ENCODE measurements around the gene ADSS1. TPM values are rescaled to one million over a fixed set of nuclear protein-coding genes. Genes with fewer than 3 reads are reported as not detected.

The ADSS1 gene
- total RNA-seq, 1 donor from 2014 or later, result 226 TPM

DNA sequence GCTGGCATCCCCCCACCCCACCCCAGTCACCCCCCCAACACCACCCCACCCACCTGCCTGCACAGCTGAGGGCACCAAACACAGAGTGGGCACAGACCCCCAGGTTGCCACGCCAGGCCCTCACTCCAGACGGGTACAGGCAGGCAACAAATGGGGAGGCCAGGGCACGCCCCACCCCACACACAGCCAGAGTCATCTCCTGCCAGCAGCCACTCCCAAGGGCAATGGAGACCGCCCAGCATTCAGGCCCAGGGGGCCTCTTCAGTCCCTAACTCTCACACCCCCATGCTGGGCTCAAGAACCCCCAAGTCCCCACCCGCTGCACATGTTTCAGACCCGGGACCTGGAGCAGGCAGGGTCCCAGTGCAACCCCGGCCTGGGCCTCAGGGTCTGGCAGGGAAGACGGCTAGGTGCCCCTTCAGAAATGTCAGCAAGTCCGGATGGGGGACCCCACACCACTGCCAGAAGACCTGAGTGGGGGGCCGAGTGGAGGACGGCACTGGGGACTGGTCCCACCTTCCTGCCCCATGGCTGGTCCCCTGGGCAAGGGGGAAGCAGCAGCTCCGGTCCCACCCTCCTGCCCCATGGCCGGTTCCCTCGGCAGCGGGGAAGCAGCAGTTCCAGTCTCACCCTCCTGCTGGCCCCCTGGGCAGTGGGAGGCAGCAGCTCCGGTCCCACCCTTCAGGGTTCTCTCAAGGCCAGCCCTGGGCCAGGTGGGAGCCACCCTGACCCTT, 59.6 kb downstream of the ADSS1 start:
- intact Hi-C loops (cut with micrococcal nuclease), result no loop called here
- ATAC-seq (no peak), DNase-seq (no peak)

GRCh38 chr14:104784218-104784568, 60.2 kb downstream of the ADSS1 start:
- intact Hi-C loops (cut with micrococcal nuclease), result no loop called here
- ATAC-seq (no peak), DNase-seq (no peak)

- ATAC-seq (no peak), DNase-seq (no peak)
- intact Hi-C loops (cut with micrococcal nuclease), result no loop called here
These were observed 61.0 kb downstream of the ADSS1 start for GRCh38 chr14:104784846-104785707.

DNA sequence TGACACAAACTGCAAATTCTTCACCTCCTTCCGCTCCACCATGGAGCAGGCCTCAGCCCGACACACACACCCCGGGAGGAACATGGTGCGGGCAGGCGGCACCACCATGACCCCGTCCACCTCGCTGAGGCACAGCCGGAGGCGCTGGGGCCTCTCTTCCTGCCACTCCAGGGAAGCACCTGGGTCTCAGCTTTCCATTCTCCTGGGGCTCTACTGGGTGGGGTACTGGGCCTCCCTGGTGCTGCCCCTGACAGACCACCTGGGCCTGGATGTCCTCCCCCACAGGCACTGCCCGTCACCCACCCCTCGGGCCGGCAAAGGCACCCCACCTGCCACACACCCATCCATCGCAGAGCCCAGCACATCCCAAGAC, 61.7 kb downstream of the ADSS1 start:
- intact Hi-C loops (cut with micrococcal nuclease), result no loop called here
- ATAC-seq (no peak), DNase-seq (no peak)

DNA sequence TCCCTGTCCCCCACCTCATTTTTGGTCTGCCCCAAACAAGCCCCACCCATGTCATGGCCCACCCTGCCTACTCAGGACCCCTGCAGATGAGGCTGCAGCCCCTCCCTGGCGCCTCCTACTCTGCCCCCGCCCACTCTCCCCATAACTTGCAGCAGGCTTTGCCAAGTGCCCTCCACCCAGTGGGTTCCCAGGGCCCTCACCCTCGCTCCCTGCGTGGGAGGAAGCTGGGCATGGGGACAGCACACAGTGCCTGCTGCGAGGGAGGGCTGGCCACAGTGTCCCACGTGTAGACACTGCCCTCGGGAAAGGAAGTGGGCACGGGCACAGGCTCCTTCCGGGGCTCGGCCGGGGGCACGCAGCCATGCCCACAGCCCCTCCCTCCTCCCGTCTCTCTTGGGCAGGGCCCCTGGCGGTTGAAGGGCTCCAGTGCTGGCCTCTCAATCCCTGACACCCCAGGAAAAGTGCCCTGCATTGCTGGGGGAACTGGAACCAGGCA, 62.1 kb downstream of the ADSS1 start:
- DNase-seq, result no peak
- peak; percentile 47 for ATAC-seq
- intact Hi-C loops (cut with micrococcal nuclease), result no loop called here

DNA sequence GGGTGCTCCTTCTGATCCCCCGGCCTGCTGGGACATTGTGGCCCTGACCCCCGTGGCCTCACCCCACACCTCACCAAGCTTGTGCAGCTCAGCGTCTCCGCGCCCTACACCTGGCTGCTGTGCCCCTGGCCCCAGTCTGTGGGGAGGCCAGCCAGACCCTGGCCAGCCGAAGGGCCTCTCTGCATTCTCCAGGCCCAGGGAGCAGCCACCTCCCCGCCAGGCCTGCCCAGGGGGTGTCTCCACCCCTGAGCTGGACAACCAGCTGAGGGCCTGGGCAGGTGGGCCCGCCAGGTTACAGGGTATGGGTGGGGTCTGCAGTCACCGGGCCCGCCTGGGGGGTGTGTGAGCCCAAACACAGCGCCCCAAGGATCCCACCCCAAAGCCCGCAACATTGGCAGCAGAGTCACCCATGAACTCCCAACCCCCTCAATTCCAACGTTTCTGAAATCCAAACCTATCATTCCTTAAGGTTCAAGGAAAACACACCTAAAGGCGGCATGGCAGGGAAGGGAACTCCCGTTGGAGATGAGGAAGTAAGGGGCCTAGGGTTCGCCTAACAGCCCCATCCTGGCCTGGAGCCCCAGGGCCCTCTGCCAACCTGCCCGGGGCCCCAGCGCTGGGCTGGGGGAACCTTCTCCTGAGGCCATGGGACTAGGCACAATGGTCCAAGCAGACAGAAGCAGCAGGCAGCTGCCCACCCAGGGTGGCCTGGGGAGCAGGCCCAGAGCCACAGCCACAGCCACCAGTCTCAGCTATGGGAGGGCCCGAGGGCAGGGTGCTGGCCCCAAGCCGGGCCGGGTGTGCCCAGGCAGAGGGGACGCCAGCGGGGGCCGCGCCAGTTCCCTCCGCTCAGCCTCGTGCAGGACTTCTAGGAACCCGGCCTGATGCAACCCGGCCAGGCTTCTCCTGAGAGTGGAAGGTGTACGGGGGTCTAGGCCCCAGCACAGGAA, 63.0 kb downstream of the ADSS1 start:
- intact Hi-C loops (cut with micrococcal nuclease), result no loop called here
- ATAC-seq, result no peak
- DNase-seq, result no peak

DNA sequence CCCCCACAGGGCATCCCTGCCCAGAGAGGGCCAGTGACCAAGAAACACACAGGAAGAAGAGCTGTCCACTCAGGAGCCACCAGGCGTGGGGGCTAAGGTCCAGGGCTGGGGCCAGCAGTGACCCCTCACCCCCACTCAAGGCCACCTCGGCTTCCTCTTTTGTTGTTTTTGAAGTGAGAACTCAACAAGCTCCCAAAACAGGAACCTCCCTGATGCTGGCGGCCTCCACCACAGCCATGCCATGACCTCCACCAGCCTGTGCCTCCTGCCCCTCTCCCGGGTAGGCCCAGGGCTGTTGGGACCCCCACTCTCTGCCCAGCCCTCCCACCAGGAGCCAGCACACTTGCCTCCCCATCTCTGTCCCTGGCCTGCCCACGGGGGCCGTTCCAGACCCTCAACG, 63.7 kb downstream of the ADSS1 start:
- intact Hi-C loops (cut with micrococcal nuclease), result no loop called here
- DNase-seq (no peak), ATAC-seq (no peak)

DNA sequence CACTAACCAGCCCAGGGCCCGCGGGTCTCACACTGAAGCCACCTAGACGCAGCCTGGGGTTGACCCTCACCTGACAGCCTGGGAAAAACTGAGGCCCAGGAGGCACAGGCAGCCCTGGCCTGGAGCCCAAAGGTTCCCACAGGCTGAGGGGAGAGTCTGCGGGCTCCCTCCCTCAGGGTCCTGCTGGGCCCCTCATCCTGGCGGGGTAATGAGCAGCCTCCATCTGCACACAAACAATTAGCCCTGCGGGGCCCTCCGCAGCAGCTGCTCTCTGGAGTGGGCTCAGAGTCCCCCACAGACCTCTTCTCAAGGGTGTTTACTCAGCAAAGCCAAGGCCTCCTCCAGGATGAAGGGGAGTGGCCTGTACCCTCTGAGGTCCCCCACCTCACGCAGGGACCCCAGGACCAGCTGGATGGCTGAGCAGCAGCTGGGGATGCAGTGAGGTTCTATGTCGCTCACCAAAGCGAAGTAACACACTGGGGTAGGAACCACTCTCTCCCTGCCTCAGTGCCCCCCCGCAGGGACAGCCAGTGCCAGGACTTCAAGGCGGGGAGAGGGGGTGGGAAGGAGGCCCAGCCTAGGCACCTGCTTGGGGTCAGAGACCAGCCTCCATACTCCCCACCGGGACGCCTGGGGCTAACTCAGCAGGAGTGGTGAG, 64.3 kb downstream of the ADSS1 start:
- ATAC-seq, result no peak
- DNase-seq, result no peak
- intact Hi-C loops (cut with micrococcal nuclease), result no loop called here

DNA sequence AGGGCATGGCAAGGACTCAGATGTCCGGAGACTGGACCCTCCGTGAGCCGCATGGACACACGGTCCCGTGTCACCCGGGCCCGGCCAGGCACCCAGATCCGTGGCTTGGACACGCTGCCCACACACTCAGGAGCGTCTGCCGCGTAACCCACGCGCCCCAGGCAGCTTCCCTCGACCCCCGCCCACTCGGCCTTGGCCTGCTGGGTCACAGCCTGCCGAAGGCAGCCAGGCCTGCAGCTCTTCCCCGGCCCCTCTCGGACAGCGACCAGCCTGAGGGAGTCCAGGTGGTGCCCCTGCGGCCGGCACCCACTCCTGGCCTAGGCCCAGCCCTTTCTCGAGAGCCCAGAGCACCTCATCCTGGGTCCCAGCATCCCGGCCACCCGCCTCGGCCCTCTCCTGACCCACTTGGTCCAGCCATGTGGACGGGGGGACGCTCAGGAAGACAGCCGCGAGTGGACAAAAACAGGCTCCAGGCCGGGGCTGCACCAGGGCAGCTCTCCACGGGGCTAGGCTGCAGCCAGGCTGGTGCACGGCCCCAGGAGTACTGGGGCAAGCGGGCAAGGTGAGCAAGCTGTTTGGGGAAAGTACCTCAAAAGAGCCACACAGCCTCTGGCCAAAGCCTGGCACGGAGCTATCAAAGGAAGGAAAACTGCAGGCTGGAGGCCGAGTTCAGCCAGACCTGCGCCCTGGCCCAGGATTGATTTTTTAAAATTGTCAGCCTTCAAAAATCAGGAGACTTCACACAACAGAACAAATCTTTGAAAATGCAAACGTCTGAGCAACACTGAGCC, 65.0 kb downstream of the ADSS1 start:
- ATAC-seq (no peak), DNase-seq (no peak)
- intact Hi-C loops (cut with micrococcal nuclease), result no loop called here

DNA sequence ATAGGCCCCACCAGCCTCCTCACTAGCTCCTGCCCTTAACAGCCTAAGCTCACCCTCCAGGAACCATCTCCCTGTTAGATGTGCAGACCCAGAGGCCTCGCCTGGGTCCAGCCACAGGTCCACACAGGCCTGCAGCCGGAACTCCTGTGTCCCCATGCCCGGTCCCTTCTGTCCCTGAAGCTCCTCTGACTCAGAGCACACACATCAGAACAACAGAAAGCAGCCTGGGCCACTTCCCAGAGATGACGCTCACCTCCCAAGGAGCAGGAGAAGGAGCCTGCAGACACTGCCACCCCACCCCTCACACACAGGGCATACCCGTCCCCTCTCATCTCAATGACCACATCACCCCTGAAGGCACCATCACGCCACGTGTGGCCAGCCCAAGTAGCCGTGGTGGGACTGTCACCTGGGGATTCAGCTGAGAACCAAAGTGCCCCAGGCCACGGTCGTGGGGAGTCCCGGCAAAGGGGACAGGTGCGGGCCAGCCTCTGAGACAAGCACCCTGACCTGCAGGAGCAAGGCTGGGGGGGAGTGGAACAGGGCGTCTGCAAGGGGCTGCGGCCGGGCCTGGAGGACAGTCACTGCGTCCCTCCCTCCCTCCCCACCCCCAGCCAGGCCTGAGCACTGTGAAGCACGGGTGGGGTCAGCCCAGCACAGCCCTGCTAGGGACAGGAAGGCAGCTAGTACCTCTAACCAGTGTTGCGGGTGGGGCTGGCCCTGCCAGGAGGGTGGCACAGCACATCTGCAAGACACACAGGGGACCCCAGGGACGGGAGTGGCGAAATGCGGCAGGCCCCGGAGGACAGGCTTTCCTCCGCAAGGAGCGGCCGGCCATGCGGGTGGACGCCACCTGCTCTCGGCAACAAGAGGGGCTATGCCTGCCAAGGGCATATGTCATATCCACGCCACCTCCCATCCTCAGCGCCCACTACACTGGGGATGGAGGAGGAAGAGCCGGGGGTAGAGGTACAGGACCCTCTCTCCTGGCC, 66.0 kb downstream of the ADSS1 start:
- intact Hi-C loops (cut with micrococcal nuclease), result no loop called here
- no peak for ATAC-seq
- no peak for DNase-seq

- intact Hi-C loops (cut with micrococcal nuclease), result no loop called here
- ATAC-seq (no peak), DNase-seq (no peak)
These were observed 67.4 kb downstream of the ADSS1 start for GRCh38 chr14:104791425-104791824.

DNA sequence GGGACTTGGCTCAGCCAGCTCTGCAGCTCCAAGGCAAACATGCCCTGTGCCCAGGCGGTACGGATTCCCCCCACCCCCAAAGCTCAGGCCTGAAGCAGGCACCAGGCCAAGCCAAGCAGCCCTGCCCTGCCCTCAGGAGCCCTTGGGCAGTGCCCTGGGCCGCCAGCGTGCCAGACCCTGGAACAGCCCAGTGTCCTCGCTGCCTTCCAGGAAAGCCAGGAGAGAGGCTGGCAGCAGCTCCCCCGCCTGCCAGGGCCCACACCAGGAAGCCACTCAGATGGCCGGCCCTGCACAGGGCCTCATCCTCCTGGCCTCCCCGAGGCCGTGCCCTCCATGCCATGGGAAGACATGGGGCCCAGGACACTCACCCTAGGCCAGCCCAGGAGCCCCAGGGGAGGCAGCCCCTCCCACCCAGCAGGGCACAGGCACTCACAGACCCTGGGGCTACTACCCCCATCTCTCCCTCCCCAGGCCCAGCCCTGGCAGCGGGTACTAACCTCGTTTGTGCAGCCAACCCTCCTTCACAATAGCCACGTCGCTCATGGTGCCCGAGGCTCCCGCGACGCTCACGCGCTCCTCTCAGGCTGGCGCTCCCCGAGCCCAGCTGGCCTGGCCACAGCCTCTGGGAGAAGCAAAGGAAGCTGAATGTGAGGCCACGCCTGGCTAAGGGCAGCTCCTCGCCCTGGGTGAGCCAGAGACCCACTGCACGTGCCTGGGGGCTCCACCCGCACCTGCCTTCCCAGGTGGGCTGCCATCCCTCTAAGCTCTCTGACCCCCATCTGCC, 68.3 kb downstream of the ADSS1 start:
- intact Hi-C loops (cut with micrococcal nuclease), result no loop called here

DNA sequence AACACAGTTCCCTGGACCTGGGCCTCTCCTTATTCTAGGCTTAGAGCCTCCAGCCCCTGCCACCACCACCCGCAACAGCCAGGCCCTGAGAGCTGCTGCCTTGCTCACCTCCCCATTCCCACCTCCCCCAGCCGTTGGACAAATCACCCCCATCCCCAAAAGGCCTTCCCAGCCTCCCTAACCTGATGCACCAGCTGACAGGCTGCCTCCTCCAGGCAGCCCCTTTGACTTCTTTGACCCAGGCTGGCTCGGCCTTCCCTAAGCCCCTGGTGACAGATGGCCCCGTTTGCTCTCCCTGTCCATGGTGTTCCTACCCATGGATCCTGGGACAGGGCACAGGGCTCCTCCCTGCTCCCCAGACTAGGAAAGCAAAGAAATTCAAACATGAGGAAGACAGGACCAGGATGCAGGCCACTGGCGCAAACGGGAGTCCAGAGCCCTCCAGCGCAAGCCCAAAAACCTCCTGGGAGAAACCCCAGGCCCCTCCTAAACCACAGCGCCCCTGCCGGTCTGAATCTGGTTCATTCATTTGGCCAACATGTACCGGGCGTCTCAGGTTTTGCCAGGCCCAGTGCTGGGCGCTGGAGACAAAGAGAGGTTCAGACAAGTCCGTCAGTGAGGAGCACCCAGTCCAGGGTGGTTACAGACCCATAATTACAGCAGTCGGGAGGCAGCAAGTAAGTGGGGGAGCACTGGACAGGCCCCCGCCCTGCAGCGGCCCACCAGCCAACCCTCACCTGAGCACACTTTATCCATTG, 69.1 kb downstream of the ADSS1 start:
- ATAC-seq, result no peak
- intact Hi-C loops (cut with micrococcal nuclease), result no loop called here
- DNase-seq, result no peak

More for the DNA sequence above, 68.3 kb downstream of the ADSS1 start:
- peak; percentile 88 for DNase-seq
- ATAC-seq, result peak; percentile 80

DNA sequence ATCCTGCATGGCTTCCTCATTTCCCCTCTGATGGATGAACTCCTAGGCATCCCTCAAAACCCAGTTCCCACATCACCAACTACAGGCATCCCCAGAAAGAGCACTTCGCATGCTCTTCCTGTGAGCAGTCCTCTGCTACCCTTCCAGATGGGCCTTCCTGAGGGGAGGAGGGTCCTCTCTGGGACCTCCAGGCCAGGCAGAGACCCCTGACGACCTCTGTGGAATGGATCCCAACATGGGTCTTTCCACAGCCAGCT, 69.6 kb downstream of the ADSS1 start:
- ATAC-seq (no peak), DNase-seq (no peak)
- intact Hi-C loops (cut with micrococcal nuclease), result no loop called here

DNA sequence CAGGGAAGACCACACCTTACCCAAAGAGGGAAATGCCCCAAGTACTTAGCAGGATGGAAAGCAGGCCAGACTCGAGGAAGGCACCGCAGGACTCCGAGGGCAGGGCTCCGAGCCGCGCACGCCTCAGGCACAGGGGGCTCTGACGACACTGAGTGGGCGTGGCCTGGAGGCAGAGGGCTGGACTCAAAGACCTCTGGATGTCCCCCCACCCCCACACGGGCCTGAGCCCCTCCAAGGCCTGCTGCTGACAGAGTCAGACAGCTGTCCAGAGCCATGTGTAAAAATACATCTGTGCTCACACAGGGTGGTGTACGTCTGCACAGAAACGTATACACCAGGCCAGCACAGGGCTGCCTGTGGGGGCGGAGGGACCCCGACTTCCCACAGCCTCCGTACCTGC, 70.1 kb downstream of the ADSS1 start:
- DNase-seq (peak; percentile 73), ATAC-seq (peak; percentile 1)
- intact Hi-C loops (cut with micrococcal nuclease), result no loop called here

- DNase-seq (no peak), ATAC-seq (peak; percentile 7)
- intact Hi-C loops (cut with micrococcal nuclease), result no loop called here
These were observed 70.6 kb downstream of the ADSS1 start for GRCh38 chr14:104794631-104794992.

Data from left ventricle myocardium superior (tissue), 1 donor.